ENCODE data around the gene UBXN7.
"Not testable (repeated sequence)": the region's sequence is repeated elsewhere in the genome, so short reads cannot be mapped to it uniquely, and the experiment has no call there.

The UBXN7 gene

GRCh38 chr3:196388956-196389355 is 43.3 kb downstream of the UBXN7 start:
- no peak overlapping the region; the same call in 1 of the 2 replicates for H3K27ac ChIP-seq
- TF ChIP-seq CTCF (conservative IDR thresholded peaks at IDR 0.05) = no peak

GRCh38 chr3:196387941-196388340 is 44.3 kb downstream of the UBXN7 start:
- H3K27ac ChIP-seq = not testable (repeated sequence)

- not testable (repeated sequence) for H3K27ac ChIP-seq
These were observed 45.4 kb downstream of the UBXN7 start for GRCh38 chr3:196386797-196387196.

DNA sequence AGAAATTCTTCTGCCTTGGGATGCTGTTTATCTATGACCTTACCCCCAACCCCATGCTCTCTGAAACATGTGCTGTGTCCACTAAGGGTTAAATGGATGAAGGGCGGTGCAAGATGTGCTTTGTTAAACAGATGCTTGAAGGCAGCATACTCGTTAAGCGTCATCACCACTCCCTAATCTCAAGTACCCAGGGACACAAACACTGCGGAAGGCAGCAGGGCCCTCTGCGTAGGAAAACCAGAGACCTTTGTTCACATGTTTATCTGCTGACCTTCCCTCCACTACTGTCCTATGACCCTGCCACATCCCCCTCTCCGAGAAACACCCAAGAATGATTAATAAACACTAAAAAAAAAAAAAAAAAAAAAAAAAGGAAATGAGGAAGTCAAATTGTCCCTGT is 46.2 kb downstream of the UBXN7 start:
- not testable (repeated sequence) for H3K27ac ChIP-seq

GRCh38 chr3:196385446-196385845 is 46.8 kb downstream of the UBXN7 start:
- not testable (repeated sequence) for H3K27ac ChIP-seq

DNA sequence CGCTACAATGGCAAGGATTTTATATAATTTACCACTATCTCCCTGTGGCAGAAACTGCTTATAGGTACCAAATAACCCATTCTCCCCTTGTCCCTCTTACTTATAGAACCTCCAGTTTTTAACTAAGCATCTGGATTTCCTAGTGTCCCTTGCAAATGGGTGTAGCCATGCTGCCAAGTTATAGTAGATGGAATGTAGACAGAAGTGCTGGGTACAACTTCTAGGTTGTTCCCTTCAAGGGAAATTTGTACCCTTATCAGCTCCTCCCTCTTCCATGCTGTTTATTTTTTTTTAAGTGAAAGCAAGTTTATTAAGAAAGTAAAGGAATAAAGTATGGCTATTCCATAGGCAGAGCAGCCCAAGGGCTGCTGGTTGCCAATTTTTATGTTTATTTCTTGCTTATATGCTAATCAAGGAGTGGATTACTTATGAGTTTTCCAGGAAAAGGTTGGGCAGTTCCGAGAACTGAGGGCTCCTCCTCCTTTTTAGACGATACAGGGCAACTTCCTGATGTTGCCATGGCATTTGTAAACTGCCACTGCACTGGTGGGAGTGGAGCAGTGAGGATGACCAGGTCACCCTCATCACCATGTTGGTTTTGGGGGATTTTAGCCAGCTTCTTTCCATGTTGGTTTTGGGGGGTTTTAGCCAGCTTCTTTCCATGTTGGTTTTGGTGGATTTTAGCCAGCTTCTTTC is 53.9 kb downstream of the UBXN7 start:
- no peak for TF ChIP-seq CTCF (conservative IDR thresholded peaks at IDR 0.05)
- no peak overlapping the region for H3K27ac ChIP-seq

DNA sequence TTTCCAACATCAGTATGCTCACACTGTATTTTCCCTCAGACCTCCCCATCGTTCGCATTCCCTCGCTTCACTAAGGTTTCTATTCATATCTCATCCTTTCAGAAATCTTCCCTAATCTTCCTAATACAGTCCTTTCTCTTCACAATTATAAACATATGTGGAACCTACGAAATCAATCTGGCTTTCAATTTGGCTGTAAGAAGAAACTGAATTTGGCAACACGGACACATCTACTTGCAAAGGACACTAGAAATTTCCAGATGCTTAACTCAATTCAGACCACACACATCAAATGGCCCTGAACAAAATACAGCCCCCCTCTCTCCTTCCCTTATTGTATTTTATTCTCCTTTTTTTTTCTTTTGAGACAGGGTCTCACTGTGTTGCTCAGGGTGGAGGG is 54.9 kb downstream of the UBXN7 start:
- H3K27ac ChIP-seq = no peak overlapping the region
- no peak for TF ChIP-seq CTCF (conservative IDR thresholded peaks at IDR 0.05)

DNA sequence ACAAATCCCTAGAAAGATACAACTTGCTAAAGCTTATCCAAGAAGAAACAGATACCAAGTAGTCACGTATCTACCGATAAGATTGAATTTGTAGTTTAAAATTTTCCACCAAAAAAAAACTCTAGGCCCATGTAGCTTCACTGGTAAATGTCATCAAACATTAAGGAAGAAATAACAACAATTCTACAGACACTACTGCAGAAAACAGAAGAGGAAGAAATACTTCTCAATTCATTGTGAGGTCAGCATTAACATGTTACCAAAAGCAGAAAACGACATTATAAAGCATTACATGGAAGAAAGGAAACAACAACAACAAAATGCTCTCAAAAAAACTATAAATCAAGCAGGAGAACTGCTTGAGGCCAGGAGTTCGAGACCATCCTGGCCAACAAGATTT is 66.5 kb downstream of the UBXN7 start:
- H3K27ac ChIP-seq = no peak overlapping the region
- no peak for TF ChIP-seq CTCF (conservative IDR thresholded peaks at IDR 0.05)

GRCh38 chr3:196360586-196360985 is 71.6 kb downstream of the UBXN7 start:
- H3K27ac ChIP-seq = no peak overlapping the region
- TF ChIP-seq CTCF (conservative IDR thresholded peaks at IDR 0.05) = no peak

DNA sequence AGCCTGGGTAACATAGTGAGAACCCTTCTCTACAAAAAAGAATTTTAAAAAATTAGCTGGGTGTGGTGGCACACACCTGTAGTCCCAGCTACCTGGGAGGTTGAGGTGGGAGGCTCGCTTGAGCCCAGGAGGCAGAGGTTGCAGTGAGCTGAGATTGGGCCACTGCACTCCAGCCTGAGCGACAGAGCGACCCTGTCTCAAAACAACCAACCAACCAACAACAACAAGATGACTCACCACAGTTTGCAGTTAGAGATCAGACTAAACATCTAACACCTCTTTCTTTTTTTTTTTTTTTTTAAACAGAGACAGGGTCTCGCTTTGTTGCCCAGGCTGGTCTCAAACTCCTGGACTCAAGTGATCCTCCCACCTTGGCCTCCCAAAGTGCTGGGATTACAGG is 73.7 kb downstream of the UBXN7 start:
- H3K27ac ChIP-seq = not testable (repeated sequence)

Measured in VCaP (cell line).